Common myeloid progenitor, CD34-positive (primary cell): ENCODE measurements around the gene BMF.
"Not testable (repeated sequence)": the region's sequence is repeated elsewhere in the genome, so short reads cannot be mapped to it uniquely, and the experiment has no call there.

Experiments used
- CTCF ChIA-PET: fragments of 350-600 bp; sonication (Branson Sonifier 250); formaldehyde crosslinking; loops from one replicate; lab custom pipeline; 2021; ENCODE audit warnings: antibody characterized with exemption; lab: Charles Lee
- POLR2A ChIA-PET: fragments of 350-600 bp; sonication (Branson Sonifier 250); formaldehyde crosslinking; loops from one replicate; lab custom pipeline; 2021; ENCODE audit warnings: antibody characterized with exemption; lab: Charles Lee
- DNase-seq, 3 donors: peaks; one replicate each; pipeline versions ENCODE4 v3.0.0 to v3.0.0-alpha.2; 2013
- H3K27ac ChIP-seq, 2 experiments: 1 replicate in 1 of 2; 2 replicates in 1 of 2; pipeline ENCODE4 v1.7.0; 2013; ENCODE audit warnings: inconsistent platforms in 2 of 2, low read length in 2 of 2, mild to moderate bottlenecking in 2 of 2, low read depth in 1 of 2, moderate library complexity in 1 of 2; ENCODE audit not compliant: severe bottlenecking in 2 of 2, insufficient read depth in 1 of 2, poor library complexity in 1 of 2
- H3K27me3 ChIP-seq, 5 experiments: replicated peaks in 2 of 5; 1 replicate in 3 of 5; 2 replicates in 2 of 5; pipeline versions ENCODE4 v1.6.1 to v1.7.0; 2013; ENCODE audit warnings: low read length in 4 of 5, mild to moderate bottlenecking in 2 of 5, moderate library complexity in 2 of 5, inconsistent platforms in 1 of 5; ENCODE audit not compliant: insufficient read depth in 5 of 5, control insufficient read depth in 4 of 5
- H3K36me3 ChIP-seq, 4 experiments: 1 replicate in 2 of 4; 2 replicates in 2 of 4; pipeline versions ENCODE4 v1.6.1 to v1.7.0; 2013; ENCODE audit warnings: low read length in 3 of 4, control low read depth in 1 of 4, mild to moderate bottlenecking in 1 of 4; ENCODE audit not compliant: control insufficient read depth in 4 of 4, insufficient read depth in 4 of 4
- H3K4me1 ChIP-seq, 4 experiments: 1 replicate in 3 of 4; 2 replicates in 1 of 4; pipeline versions ENCODE4 v1.6.1 to v1.7.1; 2013; ENCODE audit warnings: low read length in 3 of 4, mild to moderate bottlenecking in 3 of 4, control low read depth in 1 of 4, inconsistent platforms in 1 of 4, moderate library complexity in 1 of 4; ENCODE audit not compliant: control insufficient read depth in 4 of 4, insufficient read depth in 4 of 4; ENCODE audit errors: control extremely low read depth in 1 of 4
- H3K4me3 ChIP-seq, 7 experiments: 1 replicate in 4 of 7; 2 replicates in 3 of 7; pipeline versions ENCODE4 v1.5.1 to v1.7.0; 2013; ENCODE audit warnings: mild to moderate bottlenecking in 7 of 7, low read length in 6 of 7, moderate library complexity in 6 of 7, inconsistent platforms in 2 of 7, low read depth in 2 of 7, control low read depth in 1 of 7; ENCODE audit not compliant: insufficient read depth in 4 of 7, control insufficient read depth in 1 of 7; ENCODE audit errors: extremely low read depth in 1 of 7
- H3K9me3 ChIP-seq, 5 experiments: 1 replicate in 4 of 5; 2 replicates in 1 of 5; pipeline versions ENCODE4 v1.6.1 to v1.7.1; 2013; ENCODE audit warnings: low read length in 4 of 5, mild to moderate bottlenecking in 2 of 5, inconsistent platforms in 1 of 5, low read depth in 1 of 5, moderate library complexity in 1 of 5; ENCODE audit not compliant: control insufficient read depth in 4 of 5, insufficient read depth in 2 of 5; ENCODE audit errors: control extremely low read depth in 1 of 5
- WGBS: methylation state at CpG from one replicate; pipeline ENCODE4 v1.1.5; 2013; ENCODE audit not compliant: insufficient coverage; 5-methylcytosine and 5-hydroxymethylcytosine counted together

Gene BMF

GRCh38 chr15:40136470-40137302, 28.0 kb upstream of the BMF start:
- Histone ChIP-seq H3K4me3 (no peak overlapping the region), H3K4me1 (no peaks in the 10 kb centered on the region), H3K27me3 (no peaks in the 10 kb centered on the region), H3K36me3 (no peaks in the 10 kb centered on the region), H3K9me3 (no peaks in the 10 kb centered on the region), H3K27ac (no peak overlapping the region)
- DNase-seq = no peak
- POLR2A ChIA-PET = no interaction called here
- WGBS = 100% methylated on average over 3 of the region's 6 CpGs
- CTCF ChIA-PET = no interaction called here

DNA sequence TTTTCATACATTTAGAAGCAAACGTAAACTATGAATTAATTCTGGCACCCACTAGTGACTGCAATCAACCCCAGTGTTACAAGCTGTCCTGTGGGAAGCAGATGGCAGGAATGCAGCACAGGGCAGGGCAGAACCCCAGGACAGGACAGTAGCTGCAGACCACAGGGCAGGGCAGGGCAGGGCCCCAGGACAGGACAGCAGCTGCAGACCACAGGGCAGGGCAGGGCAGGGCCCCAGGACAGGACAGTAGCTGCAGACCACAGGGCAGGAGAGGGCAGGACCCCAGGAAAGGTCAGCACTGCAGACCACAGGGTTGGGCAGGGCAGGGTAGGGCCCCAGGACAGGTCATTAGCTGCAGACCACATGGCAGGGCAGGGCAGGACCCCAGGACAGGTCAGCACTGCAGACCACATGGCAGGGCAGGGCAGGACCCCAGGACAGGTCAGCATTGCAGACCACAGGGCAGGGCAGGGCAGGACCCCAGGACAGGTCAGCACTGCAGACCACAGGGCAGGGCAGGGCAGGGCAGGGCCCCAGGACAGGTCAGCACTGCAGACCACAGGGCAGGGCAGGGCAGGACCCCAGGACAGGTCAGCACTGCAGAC, 27.3 kb upstream of the BMF start:
- WGBS = 100% methylated on average over 1 of the region's 1 CpG
- H3K36me3 ChIP-seq, POLR2A ChIA-PET, H3K4me1 ChIP-seq, H3K9me3 ChIP-seq, H3K27ac ChIP-seq, H3K27me3 ChIP-seq, CTCF ChIA-PET, DNase-seq, H3K4me3 ChIP-seq: not testable (repeated sequence)

DNA sequence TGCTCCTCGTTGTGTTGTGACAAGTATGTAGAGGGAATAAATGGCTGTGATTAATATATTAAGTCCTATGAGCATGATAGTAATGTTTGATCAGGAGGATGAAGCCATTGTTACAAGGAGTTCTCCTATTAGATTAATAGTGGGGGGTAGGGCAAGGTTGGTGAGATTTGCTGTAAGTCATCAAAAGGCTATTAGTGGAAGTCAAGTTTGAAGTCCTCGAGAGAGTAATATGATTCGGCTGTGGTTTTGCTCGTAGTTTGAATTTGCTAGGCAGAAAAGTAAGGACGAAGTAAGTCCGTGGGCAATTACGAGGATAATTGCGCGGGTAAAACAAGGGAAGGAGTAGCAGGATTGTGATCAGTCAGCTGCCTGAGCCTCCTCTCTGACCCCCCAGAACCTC, 26.2 kb upstream of the BMF start:
- CTCF ChIA-PET = no interaction called here
- Histone ChIP-seq H3K36me3 (no peaks in the 10 kb centered on the region), H3K4me1 (no peaks in the 10 kb centered on the region), H3K9me3 (no peaks in the 10 kb centered on the region), H3K27me3 (no peaks in the 10 kb centered on the region), H3K4me3 (no peak overlapping the region), H3K27ac (no peak overlapping the region)
- POLR2A ChIA-PET = no interaction called here
- 98% methylated on average over 9 of the region's 9 CpGs for WGBS
- no peak for DNase-seq

- ChIA-PET POLR2A (no interaction called here), CTCF (no interaction called here)
- Histone ChIP-seq H3K27ac (no peak overlapping the region), H3K36me3 (no peaks in the 10 kb centered on the region), H3K4me1 (no peaks in the 10 kb centered on the region), H3K4me3 (no peak overlapping the region), H3K27me3 (no peaks in the 10 kb centered on the region), H3K9me3 (no peaks in the 10 kb centered on the region)
- DNase-seq = no peak
- 100% methylated on average over 10 of the region's 13 CpGs for WGBS
Observed at GRCh38 chr15:40133544-40133943, 24.9 kb upstream of the BMF start.

DNA sequence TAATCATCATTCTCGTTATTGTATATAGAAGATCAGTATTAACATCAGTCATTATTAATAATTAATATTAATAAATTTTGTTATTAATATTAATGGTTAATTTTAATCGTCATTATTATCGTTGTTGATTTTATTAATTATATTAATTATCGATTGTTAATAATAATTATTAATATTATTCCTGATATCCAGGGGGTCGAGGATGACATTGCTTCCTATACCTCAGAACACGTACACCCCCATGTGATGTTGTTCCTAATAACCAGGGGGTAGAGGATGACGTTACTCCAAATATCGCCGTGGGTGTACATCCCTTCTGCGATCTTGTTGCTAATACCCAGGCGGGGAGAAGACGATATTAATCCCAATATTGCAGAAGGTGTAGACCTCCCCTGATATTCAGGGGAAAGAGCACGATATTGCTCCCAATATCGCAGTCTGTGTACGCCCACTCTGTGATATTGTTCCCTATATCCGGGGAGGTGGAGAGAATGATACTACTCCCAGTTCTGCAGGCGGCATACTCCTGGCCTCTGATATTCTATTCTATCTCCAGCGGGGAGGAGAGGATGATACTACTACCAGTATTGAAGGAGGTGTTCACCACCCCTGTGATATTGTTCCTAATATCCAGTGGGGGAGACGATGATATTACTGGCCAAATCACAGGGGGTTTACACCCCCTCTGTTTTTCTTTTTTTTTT, 22.3 kb upstream of the BMF start:
- ChIA-PET POLR2A (no interaction called here), CTCF (no interaction called here)
- no peaks in the 10 kb centered on the region for H3K9me3 ChIP-seq
- no peak overlapping the region for H3K4me3 ChIP-seq
- WGBS = 93% methylated on average over 12 of the region's 19 CpGs
- no peaks in the 10 kb centered on the region for H3K4me1 ChIP-seq
- H3K36me3 ChIP-seq = no peaks in the 10 kb centered on the region
- H3K27me3 ChIP-seq = peaks cover 0 to 3% (median 0%) of the 10 kb centered on the region in 5 experiments
- H3K27ac ChIP-seq = no peak overlapping the region
- peak in 2 of 3 donors; percentile 28 to 32 for DNase-seq

GRCh38 chr15:40130118-40130517, 21.4 kb upstream of the BMF start:
- H3K9me3 ChIP-seq = no peaks in the 10 kb centered on the region
- ChIA-PET POLR2A (no interaction called here), CTCF (no interaction called here)
- H3K36me3 ChIP-seq = no peaks in the 10 kb centered on the region
- WGBS = 92% methylated on average over 2 of the region's 5 CpGs
- H3K4me3 ChIP-seq = no peak overlapping the region
- no peak overlapping the region for H3K27ac ChIP-seq
- no peaks in the 10 kb centered on the region for H3K4me1 ChIP-seq
- H3K27me3 ChIP-seq = peaks cover 0 to 3% (median 0%) of the 10 kb centered on the region in 5 experiments
- no peak for DNase-seq
